Breast epithelium (tissue), 4 donors: ENCODE measurements around the gene USO1. TPM values are rescaled to one million over a fixed set of nuclear protein-coding genes. Genes with fewer than 3 reads are reported as not detected.

Source experiments
- DNase-seq, 2 donors: peaks; one replicate each; pipeline ENCODE4 v3.0.0-alpha.2; 2019; ENCODE audit warnings: low spot score in 2 of 2
- H3K27ac ChIP-seq, 2 donors: fragments of 200-600 bp; sonication (generic) in 1 of 2; one replicate each; pipeline ENCODE4 v1.5.1; 2016 to 2019; ENCODE audit warnings: mild to moderate bottlenecking in 1 of 2
- H3K27me3 ChIP-seq, 2 donors: fragments of 200-600 bp; sonication (generic) in 1 of 2; one replicate each; pipeline versions ENCODE4 v1.5.1 to v1.6.0; 2017 to 2019; ENCODE audit warnings: control low read depth in 1 of 2, mild to moderate bottlenecking in 1 of 2
- H3K36me3 ChIP-seq: fragments of 200-600 bp; one replicate; pipeline ENCODE4 v1.5.1; 2019
- H3K4me1 ChIP-seq, 2 donors: fragments of 200-600 bp; sonication (generic); one replicate each; pipeline ENCODE4 v1.5.1; 2016 to 2019; ENCODE audit warnings: control low read depth in 1 of 2
- H3K4me3 ChIP-seq, 3 donors: fragments of 200-600 bp; sonication (generic); 1 replicate in 2 of 3; 2 replicates in 1 of 3; pipeline ENCODE4 v1.5.1; 2016 to 2019; ENCODE audit warnings: mild to moderate bottlenecking in 3 of 3, moderate library complexity in 2 of 3
- H3K9me3 ChIP-seq, 2 donors: fragments of 200-600 bp; sonication (generic) in 1 of 2; one replicate each; pipeline ENCODE4 v1.5.1; 2016 to 2019; ENCODE audit warnings: control low read depth in 1 of 2
- POLR2A ChIP-seq: fragments of 450-650 bp; IDR thresholded peaks from one replicate; pipeline ENCODE4 v1.6.1; 2016; ENCODE audit warnings: antibody characterized with exemption, mild to moderate bottlenecking, moderate library complexity
- POLR2AphosphoS5 ChIP-seq, 3 donors: sonication (generic); formaldehyde crosslinking; IDR thresholded peaks; one replicate each; pipeline ENCODE4 v1.6.1; 2017; ENCODE audit warnings: antibody characterized with exemption in 3 of 3
- intact Hi-C: fragments of 100-400 bp; cut with DNase I; formaldehyde crosslinking; loops from one replicate; pipeline ENCODE4 v1.15.1; 2023; ENCODE audit warnings: low total_unique reads
- total RNA-seq, 3 donors: library from RNA; depleted of rRNA; stranded (reverse); fragments of >200 nt; gene quantifications; one replicate each; pipeline ENCODE4 v1.1.0, GENCODE V29; 2016
- TF ChIP-seq, protein P1 (sequence below), 3 donors: fragments of 450-650 bp; IDR thresholded peaks; one replicate each; pipeline ENCODE4 v1.5.1; 2016 to 2017; ENCODE audit warnings: antibody characterized with exemption in 3 of 3, mild to moderate bottlenecking in 3 of 3, moderate library complexity in 3 of 3

Gene USO1
- total RNA-seq, 3 donors from 2014 or later: 74.1 to 76.7 (median 74.1) TPM

DNA sequence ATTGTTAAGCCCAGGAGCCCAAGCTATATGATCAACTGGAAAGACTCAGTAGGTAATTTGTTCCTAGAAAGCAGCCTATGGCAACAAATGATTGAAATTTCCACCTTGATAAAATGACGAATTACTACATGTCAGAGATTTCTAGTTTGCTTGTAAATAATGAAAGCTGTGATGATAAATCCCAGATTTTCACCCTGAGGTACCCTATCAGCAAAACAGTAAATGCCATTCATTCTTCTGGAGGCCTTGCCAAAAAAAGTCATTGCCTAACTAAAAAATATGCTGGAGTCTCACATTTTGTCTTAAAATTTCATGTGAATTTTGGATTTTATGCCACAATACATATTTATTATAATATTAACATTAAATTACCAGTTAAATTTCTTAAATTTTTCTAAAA is 106.5 kb downstream of the USO1 start:
- no peaks in the 10 kb centered on the region for H3K4me1 ChIP-seq
- no peaks in the 10 kb centered on the region for H3K27me3 ChIP-seq
- H3K4me3 ChIP-seq: no peak overlapping the region
- intact Hi-C loops: no loop called here
- no peak overlapping the region for H3K27ac ChIP-seq
- H3K9me3 ChIP-seq: no peaks in the 10 kb centered on the region
- H3K36me3 ChIP-seq: no peaks in the 10 kb centered on the region
- no peak for TF ChIP-seq POLR2A
- TF ChIP-seq, protein P1, sequence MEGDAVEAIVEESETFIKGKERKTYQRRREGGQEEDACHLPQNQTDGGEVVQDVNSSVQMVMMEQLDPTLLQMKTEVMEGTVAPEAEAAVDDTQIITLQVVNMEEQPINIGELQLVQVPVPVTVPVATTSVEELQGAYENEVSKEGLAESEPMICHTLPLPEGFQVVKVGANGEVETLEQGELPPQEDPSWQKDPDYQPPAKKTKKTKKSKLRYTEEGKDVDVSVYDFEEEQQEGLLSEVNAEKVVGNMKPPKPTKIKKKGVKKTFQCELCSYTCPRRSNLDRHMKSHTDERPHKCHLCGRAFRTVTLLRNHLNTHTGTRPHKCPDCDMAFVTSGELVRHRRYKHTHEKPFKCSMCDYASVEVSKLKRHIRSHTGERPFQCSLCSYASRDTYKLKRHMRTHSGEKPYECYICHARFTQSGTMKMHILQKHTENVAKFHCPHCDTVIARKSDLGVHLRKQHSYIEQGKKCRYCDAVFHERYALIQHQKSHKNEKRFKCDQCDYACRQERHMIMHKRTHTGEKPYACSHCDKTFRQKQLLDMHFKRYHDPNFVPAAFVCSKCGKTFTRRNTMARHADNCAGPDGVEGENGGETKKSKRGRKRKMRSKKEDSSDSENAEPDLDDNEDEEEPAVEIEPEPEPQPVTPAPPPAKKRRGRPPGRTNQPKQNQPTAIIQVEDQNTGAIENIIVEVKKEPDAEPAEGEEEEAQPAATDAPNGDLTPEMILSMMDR (IDR thresholded peaks at IDR 0.05): no peak
- no peak for TF ChIP-seq POLR2AphosphoS5 (IDR thresholded peaks at IDR 0.05)
- DNase-seq: no peak

DNA sequence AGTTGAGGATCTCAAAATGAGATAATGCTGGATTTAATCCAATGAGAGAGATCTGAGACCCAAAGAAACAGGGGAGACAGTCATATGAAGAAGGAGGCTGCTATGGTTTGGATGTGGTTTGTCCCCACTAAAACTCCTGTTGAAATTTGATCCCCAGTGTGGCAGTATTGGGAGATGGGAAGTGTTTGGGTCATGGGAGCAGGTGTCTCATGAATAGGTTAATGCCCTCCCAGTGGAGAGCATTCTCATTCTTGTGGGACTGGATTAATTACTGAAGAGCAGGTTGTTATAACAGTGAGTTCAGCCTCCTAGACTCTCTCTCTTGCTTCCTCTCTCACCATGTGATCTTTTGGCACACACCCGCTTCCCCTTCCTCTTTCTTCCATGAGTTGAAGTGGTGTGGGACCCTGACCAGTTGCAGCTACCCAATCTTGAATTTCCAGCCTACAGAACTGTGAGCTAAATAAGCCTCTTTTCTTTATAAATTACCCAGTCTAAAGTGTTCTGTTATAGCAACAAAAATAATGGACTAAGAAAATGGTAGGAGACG is 107.6 kb downstream of the USO1 start:
- DNase-seq: no peak
- TF ChIP-seq POLR2AphosphoS5 (IDR thresholded peaks at IDR 0.05) (no peak), POLR2A (no peak)
- TF ChIP-seq, protein P1 (IDR thresholded peaks at IDR 0.05): no peak

DNA sequence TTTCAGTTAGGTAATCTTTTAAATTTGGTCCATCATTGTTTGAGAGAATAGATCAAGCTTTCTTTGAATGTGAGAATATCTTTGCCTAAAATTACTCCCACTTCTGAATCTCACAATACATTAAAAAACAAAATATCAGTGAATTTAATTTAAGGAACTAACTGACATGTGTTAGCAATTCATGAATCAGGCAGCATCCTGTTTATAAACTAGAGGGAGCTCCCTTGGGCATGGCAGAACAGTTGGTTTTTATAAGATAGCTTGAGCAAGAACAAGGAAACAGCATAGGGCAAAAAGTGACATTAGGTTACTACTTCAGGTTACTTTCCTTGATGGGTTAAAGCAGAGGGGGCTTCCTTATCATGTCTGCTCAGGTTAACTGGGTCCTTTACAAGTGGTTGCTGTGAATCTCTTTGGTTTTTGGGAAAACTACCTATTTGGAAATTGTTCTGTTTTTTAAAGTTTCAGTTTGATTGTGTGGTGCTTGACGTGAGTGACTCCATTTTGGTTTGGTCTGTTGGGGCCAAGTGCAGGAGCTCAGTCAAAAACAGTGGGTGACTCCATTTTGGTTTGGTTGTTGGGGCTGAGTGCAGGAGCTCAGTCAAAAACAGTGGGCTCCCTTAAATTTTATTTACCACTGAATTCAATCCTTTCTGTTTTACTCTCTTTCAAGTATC is 109.9 kb downstream of the USO1 start:
- Histone ChIP-seq H3K27ac (no peak overlapping the region), H3K9me3 (no peaks in the 10 kb centered on the region), H3K27me3 (no peaks in the 10 kb centered on the region), H3K4me1 (no peaks in the 10 kb centered on the region), H3K36me3 (no peaks in the 10 kb centered on the region), H3K4me3 (no peak overlapping the region)
- DNase-seq: no peak
- intact Hi-C loops: no loop called here
- TF ChIP-seq, protein P1 (IDR thresholded peaks at IDR 0.05): no peak
- TF ChIP-seq POLR2AphosphoS5 (IDR thresholded peaks at IDR 0.05) (no peak), POLR2A (no peak)

More for the DNA sequence above, 107.6 kb downstream of the USO1 start:
- Histone ChIP-seq H3K4me3 (no peak overlapping the region), H3K36me3 (no peaks in the 10 kb centered on the region), H3K27ac (no peak overlapping the region), H3K4me1 (no peaks in the 10 kb centered on the region), H3K9me3 (no peaks in the 10 kb centered on the region), H3K27me3 (no peaks in the 10 kb centered on the region)
- intact Hi-C loops: no loop called here

DNA sequence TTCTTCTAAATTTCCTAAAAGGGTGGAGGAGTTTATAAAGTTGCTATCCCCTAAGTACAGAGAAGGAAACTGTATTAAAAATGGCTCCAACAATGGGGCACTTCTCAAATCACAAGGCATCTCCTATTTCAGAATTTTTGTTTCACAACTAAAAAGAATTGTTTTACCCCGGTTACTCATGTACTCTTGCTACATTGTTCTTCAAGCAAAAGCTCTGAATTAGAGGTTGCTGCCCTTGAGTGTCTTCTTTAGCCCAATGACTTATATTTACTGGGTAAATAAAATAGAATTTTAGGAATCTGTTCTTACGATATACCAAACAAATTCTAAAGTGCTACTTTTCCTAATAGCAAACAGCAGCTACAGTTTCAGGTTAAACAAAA is 110.4 kb downstream of the USO1 start:
- DNase-seq: no peak
- no peak overlapping the region for H3K4me3 ChIP-seq
- H3K36me3 ChIP-seq: no peaks in the 10 kb centered on the region
- no peaks in the 10 kb centered on the region for H3K9me3 ChIP-seq
- H3K27ac ChIP-seq: no peak overlapping the region
- no peaks in the 10 kb centered on the region for H3K27me3 ChIP-seq
- no peaks in the 10 kb centered on the region for H3K4me1 ChIP-seq
- TF ChIP-seq POLR2AphosphoS5 (IDR thresholded peaks at IDR 0.05): no peak
- TF ChIP-seq POLR2A: no peak
- TF ChIP-seq, protein P1 (IDR thresholded peaks at IDR 0.05): no peak
- intact Hi-C loops: no loop called here

DNA sequence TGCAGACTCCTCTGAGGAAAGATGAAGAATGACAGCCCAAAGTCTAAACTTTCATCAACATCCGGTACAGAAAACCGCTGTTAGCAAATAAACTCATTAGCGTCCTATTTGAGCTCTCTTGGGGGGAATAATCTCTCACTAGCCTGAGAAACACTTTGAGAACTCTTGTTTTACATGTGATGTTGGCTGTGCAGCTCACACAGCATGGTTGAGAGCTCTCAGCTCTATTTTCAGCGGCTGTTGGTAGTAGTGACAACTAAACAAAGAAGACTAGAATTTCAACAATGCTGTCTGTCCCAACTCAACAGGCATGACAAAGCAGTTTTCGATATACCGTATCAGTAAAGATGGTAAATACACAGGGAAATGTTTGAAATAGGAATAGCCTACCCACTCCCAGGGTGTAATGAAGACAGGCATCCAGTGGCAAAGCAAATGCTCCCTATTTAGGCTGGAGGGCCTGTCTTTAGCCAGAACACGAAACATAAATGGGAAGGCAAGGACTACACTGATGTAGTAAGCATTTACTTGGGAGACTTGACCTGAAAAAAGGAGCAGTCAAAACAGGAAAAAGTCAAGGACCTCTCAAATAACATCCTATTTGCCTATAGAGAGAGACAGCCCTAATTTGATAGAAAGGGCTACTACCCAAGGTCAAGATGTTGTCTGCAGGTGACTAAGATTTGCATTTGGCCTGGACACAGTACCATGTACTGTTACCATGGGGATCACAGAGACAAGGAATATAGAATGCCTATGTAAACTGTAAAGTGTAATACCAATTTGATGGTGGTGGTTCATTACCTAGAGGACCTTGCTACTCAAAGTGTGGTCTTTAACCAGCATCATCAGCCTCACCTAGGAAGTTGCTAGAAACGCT is 117.5 kb downstream of the USO1 start:
- DNase-seq: no peak
- Histone ChIP-seq H3K27ac (no peak overlapping the region), H3K9me3 (no peaks in the 10 kb centered on the region), H3K4me1 (no peaks in the 10 kb centered on the region), H3K4me3 (no peak overlapping the region), H3K36me3 (no peaks in the 10 kb centered on the region), H3K27me3 (no peaks in the 10 kb centered on the region)
- intact Hi-C loops: no loop called here
- TF ChIP-seq POLR2AphosphoS5 (IDR thresholded peaks at IDR 0.05) (no peak), POLR2A (no peak)
- TF ChIP-seq, protein P1 (IDR thresholded peaks at IDR 0.05): no peak
